Measurements from ENCODE around the gene DHRS9. TPM values are rescaled to one million over a fixed set of nuclear protein-coding genes. Genes with fewer than 3 reads are reported as not detected.

DHRS9 gene
- total and polyA plus RNA-seq, 9 of the 15 experiments (the other 6 are each of a cell fraction or from before 2014, with no cell fraction given), result 0.27 to 1.7 (median 0.69) TPM

GRCh38 chr2:169131587-169132512 lies 62.5 kb downstream of the DHRS9 start (continued):
- no peak for TF ChIP-seq PBX2 (CRISPR knock-in tag; IDR thresholded peaks at IDR 0.05; ENCODE audit: low read depth)
- 0 out of 2 replicates have a peak, but pooled peaks have one; percentile 49 for TF ChIP-seq PBX2 (tag; conservative IDR thresholded peaks at IDR 0.05; ENCODE audit: low read depth)
- TF ChIP-seq SREBF2 (CRISPR knock-in tag; IDR thresholded peaks at IDR 0.05), result no peak
- no peak for TF ChIP-seq E2F3 (CRISPR knock-in tag; IDR thresholded peaks at IDR 0.05)
- no peak for TF ChIP-seq ZMIZ1 (IDR thresholded peaks at IDR 0.05; ENCODE audit: low read depth in 2 of 2, low read length in 2 of 2)
- no peak for TF ChIP-seq MAZ (CRISPR knock-in tag; conservative IDR thresholded peaks at IDR 0.05 in 1 of 2, IDR thresholded peaks at IDR 0.05 in 1 of 2)
- TF ChIP-seq ZNF561 (CRISPR knock-in tag; conservative IDR thresholded peaks at IDR 0.05), result no peak
- TF ChIP-seq MBD2 (IDR thresholded peaks at IDR 0.05; ENCODE audit: borderline replicate concordance, low read depth), result no peak
- no peak for TF ChIP-seq ZBED1 (IDR thresholded peaks at IDR 0.05)
- TF ChIP-seq ZNF146 (CRISPR knock-in tag; IDR thresholded peaks at IDR 0.05; ENCODE audit: unreplicated experiment), result no peak
- no peak for TF ChIP-seq SRSF3 (IDR thresholded peaks at IDR 0.05; ENCODE audit: insufficient read depth, low read length)
- TF ChIP-seq SP2 (IDR thresholded peaks at IDR 0.05; ENCODE audit: extremely low read depth, low read depth, low read length, poor library complexity, severe bottlenecking), result no peak
- peak; percentile 70 for TF ChIP-seq DACH1 (IDR thresholded peaks at IDR 0.05; ENCODE audit: partially characterized antibody)
- TF ChIP-seq ZBTB2 (IDR thresholded peaks at IDR 0.05), result no peak
- TF ChIP-seq CEBPG (CRISPR knock-in tag; IDR thresholded peaks at IDR 0.05), result no peak
- TF ChIP-seq CEBPG (tag; conservative IDR thresholded peaks at IDR 0.05 in 1 of 2, IDR thresholded peaks at IDR 0.05 in 1 of 2), result peak; percentile 58
- 0 out of 2 replicates have a peak, but pooled peaks have one; percentile 13 for TF ChIP-seq ATF7 (IDR thresholded peaks at IDR 0.05)
- TF ChIP-seq FUS (optimal IDR thresholded peaks at IDR 0.05; ENCODE audit: low read depth, low read length), result no peak
- TF ChIP-seq ZNF143 (CRISPR knock-in tag; IDR thresholded peaks at IDR 0.05), result no peak
- no peak for TF ChIP-seq SRSF9 (IDR thresholded peaks at IDR 0.05; ENCODE audit: borderline replicate concordance, low read depth, low read length)
- TF ChIP-seq SREBF1 (IDR thresholded peaks at IDR 0.05; ENCODE audit: borderline replicate concordance, low read depth, low read length), result no peak
